ENCODE measurements around the gene WNT5A. TPM values are rescaled to one million over a fixed set of nuclear protein-coding genes. Genes with fewer than 3 reads are reported as not detected.

The WNT5A gene
- total RNA-seq, 2 donors from 2014 or later: 5.9 to 15.0 TPM

DNA sequence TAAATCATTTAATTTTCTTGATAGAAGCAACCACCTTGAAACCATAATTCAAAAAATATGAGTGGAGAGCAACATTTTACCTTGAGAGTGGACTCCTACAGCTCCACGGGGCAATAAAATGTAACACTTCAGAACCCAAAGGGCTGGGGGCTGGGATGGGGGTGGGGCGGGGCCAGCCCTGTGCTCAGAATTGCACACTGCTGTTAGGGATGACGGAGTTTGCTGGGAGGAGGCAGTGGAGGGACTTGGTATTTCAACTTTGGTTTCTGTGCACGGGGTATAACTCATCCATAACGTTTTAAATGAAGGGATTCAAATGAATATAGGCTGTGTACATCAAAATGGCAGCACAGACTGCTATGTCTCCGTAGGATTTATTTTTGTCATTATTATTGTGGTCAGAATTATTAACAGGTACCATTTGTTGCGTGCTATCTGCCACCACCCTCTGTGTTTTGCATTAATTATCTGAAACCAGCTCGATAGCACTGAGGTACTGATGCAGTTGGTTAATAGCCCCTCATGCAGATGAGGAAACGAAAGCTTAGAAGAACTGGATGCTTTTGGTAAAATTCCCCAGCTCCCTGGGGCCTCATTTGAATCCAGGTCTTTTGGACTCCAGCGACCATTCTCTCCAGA, 29.4 kb upstream of the WNT5A start:
- ATAC-seq (no peak), DNase-seq (no peak)
- intact Hi-C loops (cut with DNase I): no loop called here
- H3K27me3 ChIP-seq: no peaks in the 10 kb centered on the region
- H3K36me3 ChIP-seq (replicated peaks in 1 of 2; ENCODE audit: insufficient read depth in 1 of 2, low read depth in 2 of 2): no peaks in the 10 kb centered on the region
- WGBS, 2 donors: 84 to 86% methylated on average over 10 of the region's 10 CpGs
- no peak overlapping the region for H3K27ac ChIP-seq
- TF ChIP-seq, protein P1, sequence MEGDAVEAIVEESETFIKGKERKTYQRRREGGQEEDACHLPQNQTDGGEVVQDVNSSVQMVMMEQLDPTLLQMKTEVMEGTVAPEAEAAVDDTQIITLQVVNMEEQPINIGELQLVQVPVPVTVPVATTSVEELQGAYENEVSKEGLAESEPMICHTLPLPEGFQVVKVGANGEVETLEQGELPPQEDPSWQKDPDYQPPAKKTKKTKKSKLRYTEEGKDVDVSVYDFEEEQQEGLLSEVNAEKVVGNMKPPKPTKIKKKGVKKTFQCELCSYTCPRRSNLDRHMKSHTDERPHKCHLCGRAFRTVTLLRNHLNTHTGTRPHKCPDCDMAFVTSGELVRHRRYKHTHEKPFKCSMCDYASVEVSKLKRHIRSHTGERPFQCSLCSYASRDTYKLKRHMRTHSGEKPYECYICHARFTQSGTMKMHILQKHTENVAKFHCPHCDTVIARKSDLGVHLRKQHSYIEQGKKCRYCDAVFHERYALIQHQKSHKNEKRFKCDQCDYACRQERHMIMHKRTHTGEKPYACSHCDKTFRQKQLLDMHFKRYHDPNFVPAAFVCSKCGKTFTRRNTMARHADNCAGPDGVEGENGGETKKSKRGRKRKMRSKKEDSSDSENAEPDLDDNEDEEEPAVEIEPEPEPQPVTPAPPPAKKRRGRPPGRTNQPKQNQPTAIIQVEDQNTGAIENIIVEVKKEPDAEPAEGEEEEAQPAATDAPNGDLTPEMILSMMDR (IDR thresholded peaks at IDR 0.05): no peak
- no peak for TF ChIP-seq POLR2A (IDR thresholded peaks at IDR 0.05)
- no peaks in the 10 kb centered on the region for H3K9me3 ChIP-seq
- H3K4me3 ChIP-seq: no peak overlapping the region
- H3K4me1 ChIP-seq: no peaks in the 10 kb centered on the region

DNA sequence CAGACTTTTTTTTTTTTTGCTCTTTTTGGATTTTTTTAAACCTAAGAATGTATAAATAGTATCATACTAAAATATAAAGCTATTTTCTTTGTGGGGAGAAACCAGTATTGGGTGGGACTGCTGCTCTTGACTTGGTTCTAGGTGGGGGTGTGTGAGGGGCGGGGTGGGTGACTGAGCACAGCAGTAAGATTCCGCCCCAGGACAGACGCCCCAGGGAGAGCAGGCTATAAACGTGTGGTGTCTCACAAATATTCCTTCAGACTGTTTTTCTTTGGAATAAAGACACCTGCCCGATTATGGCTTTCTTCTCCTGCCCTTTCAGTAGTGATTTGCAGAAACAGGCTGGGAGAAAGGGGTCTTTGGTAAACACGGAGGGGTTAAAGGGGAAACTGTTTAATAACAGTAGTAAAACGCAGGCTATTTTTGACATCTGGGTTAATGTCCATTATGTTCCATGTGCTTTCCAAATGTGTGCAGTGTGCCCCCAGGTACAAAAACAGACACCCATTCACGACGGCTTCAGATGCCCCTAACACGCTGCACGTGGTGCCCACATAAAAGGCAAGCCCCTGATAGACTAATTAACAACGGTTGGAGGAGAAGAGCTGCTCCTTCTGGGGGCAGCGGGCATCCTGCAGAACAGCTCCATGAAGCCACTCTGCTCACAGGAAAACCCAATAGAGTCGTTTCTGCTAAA, 28.6 kb upstream of the WNT5A start:
- H3K27ac ChIP-seq: no peak overlapping the region
- intact Hi-C loops (cut with DNase I): no loop called here
- no peaks in the 10 kb centered on the region for H3K27me3 ChIP-seq
- TF ChIP-seq POLR2A (IDR thresholded peaks at IDR 0.05): no peak
- TF ChIP-seq, protein P1 (IDR thresholded peaks at IDR 0.05): no peak
- H3K4me3 ChIP-seq: no peak overlapping the region
- no peaks in the 10 kb centered on the region for H3K4me1 ChIP-seq
- H3K36me3 ChIP-seq (replicated peaks in 1 of 2; ENCODE audit: insufficient read depth in 1 of 2, low read depth in 2 of 2): no peaks in the 10 kb centered on the region
- ATAC-seq (no peak), DNase-seq (no peak)
- H3K9me3 ChIP-seq: no peaks in the 10 kb centered on the region
- 64 to 70% methylated on average over 14 of the region's 14 CpGs for WGBS, 2 donors

DNA sequence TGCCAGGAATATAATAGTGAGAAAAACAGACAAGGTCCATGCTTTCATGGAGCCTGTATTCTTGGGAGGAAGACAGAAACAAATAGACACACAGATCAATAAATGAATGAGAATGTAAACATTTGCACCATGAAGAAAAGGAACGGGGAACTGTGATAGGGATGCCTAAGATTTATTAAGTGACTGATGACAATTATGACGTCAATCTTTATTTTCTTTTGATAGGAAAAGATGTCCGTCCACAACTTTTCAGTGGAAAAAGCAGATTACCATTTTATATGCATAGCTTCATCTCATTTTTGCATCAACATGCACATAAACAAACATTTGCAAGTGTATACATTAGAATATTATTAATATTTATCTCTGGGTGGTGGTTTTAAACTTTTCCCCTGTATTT, 27.9 kb upstream of the WNT5A start:
- WGBS, 2 donors: 39 to 45% methylated on average over 3 of the region's 3 CpGs
- no peaks in the 10 kb centered on the region for H3K4me1 ChIP-seq
- H3K4me3 ChIP-seq: no peak overlapping the region
- TF ChIP-seq, protein P1 (IDR thresholded peaks at IDR 0.05): no peak
- no peak for TF ChIP-seq POLR2A (IDR thresholded peaks at IDR 0.05)
- no peaks in the 10 kb centered on the region for H3K9me3 ChIP-seq
- DNase-seq: no peak
- no peaks in the 10 kb centered on the region for H3K27me3 ChIP-seq
- no peaks in the 10 kb centered on the region for H3K36me3 ChIP-seq (replicated peaks in 1 of 2; ENCODE audit: insufficient read depth in 1 of 2, low read depth in 2 of 2)
- intact Hi-C loops (cut with DNase I): no loop called here
- ATAC-seq: no peak
- no peak overlapping the region for H3K27ac ChIP-seq

DNA sequence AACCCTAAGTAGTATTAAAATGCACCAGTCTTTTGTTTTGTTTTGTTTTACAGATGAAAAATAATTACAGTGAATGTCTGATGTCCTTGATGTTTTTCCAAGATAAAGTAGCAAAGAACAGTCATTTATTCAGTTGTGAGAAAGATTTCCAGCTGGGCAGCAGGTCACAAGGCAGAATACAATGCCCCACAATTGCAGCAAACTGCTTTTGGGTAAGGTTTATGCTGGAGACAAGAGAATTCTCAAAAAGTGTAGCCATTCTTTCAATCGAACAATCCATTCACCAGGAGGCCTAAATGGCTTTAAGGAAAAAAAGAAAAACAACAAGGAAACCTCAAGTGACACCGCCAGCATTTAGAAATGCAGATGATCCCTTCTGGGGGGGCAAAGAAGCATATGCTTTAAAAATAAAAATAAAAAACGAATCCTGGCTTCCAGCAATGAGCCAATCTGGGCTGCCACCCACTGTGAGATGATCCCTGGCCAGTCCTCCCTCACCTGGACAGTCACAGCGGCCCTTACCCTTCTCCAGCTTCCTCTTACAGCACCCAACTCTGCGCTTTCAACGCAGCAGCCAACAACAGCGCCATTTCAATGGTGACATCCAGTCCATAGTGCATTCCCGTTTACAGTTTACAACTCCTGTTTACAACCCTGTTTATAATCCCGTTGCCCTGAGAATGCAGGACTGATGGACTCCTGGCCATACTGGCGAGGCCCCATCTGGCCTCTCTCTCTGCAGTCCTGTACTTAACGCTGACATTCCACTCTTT, 25.7 kb upstream of the WNT5A start:
- no peak for TF ChIP-seq POLR2A (IDR thresholded peaks at IDR 0.05)
- H3K4me1 ChIP-seq: no peaks in the 10 kb centered on the region
- 69 to 72% methylated on average over 11 of the region's 11 CpGs for WGBS, 2 donors
- ATAC-seq (no peak), DNase-seq (no peak)
- H3K27ac ChIP-seq: no peak overlapping the region
- no peaks in the 10 kb centered on the region for H3K27me3 ChIP-seq
- H3K4me3 ChIP-seq: no peak overlapping the region
- intact Hi-C loops (cut with DNase I): no loop called here
- H3K36me3 ChIP-seq (replicated peaks in 1 of 2; ENCODE audit: insufficient read depth in 1 of 2, low read depth in 2 of 2): no peaks in the 10 kb centered on the region
- H3K9me3 ChIP-seq: no peaks in the 10 kb centered on the region

DNA sequence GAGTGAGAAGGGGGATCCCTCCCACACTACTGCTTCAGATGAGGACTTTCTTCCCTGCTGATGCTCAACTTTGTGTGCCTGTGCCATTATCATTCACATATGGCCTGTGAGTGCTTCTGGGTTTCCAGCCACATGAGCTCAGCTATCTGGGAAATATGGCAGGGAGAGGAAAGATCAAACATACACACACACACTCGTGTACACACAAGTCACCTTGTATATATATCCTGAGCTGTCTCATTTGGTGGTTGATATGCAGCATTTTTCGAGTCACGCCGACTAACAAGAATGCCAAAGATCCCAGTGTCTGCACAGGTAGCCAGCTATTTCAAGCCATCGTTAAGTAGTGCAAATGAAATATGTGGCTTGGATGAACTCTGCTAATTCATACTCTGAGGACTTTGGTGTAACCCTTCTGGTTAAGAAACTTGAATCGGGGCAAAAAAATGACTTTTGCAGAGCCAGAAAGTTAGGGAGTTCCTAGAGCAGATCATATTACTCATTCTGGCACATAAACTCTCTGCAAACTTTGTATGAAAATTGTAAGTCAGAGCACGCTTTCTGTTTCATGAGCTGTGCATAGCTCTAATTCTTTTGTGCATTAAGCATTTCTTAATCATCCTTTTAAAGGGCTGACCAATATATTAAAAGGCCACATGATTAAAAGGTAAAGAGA, 24.9 kb upstream of the WNT5A start:
- H3K27ac ChIP-seq: no peak overlapping the region
- H3K4me1 ChIP-seq: no peaks in the 10 kb centered on the region
- no peaks in the 10 kb centered on the region for H3K9me3 ChIP-seq
- DNase-seq (no peak), ATAC-seq (no peak)
- no peaks in the 10 kb centered on the region for H3K36me3 ChIP-seq (replicated peaks in 1 of 2; ENCODE audit: insufficient read depth in 1 of 2, low read depth in 2 of 2)
- intact Hi-C loops (cut with DNase I): no loop called here
- WGBS, 2 donors: 62 to 76% methylated on average over 7 of the region's 7 CpGs
- no peak for TF ChIP-seq POLR2A (IDR thresholded peaks at IDR 0.05)
- TF ChIP-seq, protein P1 (IDR thresholded peaks at IDR 0.05): no peak
- H3K27me3 ChIP-seq: no peaks in the 10 kb centered on the region
- H3K4me3 ChIP-seq: no peak overlapping the region

Measured in body of pancreas (tissue), 4 donors.